Pancreas (tissue), 10 donors: ENCODE data around the gene CFAP47. TPM values are rescaled to one million over a fixed set of nuclear protein-coding genes. Genes with fewer than 3 reads are reported as not detected.

Experiments used
- ATAC-seq, 4 donors: fragments of 200-7000 bp; cut with Tn5 transposase; one replicate each; pipeline versions ENCODE4 v1.8.0 to v1.9.1; 2020; ENCODE audit warnings: mild to moderate bottlenecking in 4 of 4, moderate library complexity in 4 of 4
- DNase-seq, 6 donors: peaks; one replicate each; pipeline ENCODE4 v3.0.0-alpha.2; 2020
- FAIRE-seq: peaks from 2 replicates; lab custom pipeline; 2012; peaks lifted over from hg19 to GRCh38; lab: Jason Lieb, UNC
- H3K27ac ChIP-seq, 4 donors: fragments of 200-600 bp; sonication (generic); 1 replicate in 3 of 4; 2 replicates in 1 of 4; pipeline versions ENCODE4 v1.5.0 to v1.8.0; 2020
- H3K27me3 ChIP-seq, 4 donors: fragments of 200-600 bp; one replicate each; pipeline ENCODE4 v1.8.0; 2021
- H3K36me3 ChIP-seq, 3 donors: fragments of 200-600 bp; sonication (generic) in 1 of 3; one replicate each; pipeline versions ENCODE4 v1.5.0 to v1.8.0; 2020 to 2021
- H3K4me1 ChIP-seq, 3 donors: fragments of 200-600 bp; one replicate each; pipeline ENCODE4 v1.8.0; 2021
- H3K4me3 ChIP-seq, 4 donors: fragments of 200-600 bp; sonication (generic) in 2 of 4; one replicate each; pipeline versions ENCODE4 v1.5.0 to v1.8.0; 2020 to 2021
- H3K9me3 ChIP-seq, 4 donors: fragments of 200-600 bp; one replicate each; pipeline ENCODE4 v1.8.0; 2021
- WGBS, 2 donors: extraction: QIAGEN DNeasy Blood & Tissue Kit; methylation state at CpG; one replicate each; pipeline ENCODE4 v1.1.7; 2013; 5-methylcytosine and 5-hydroxymethylcytosine counted together
- intact Hi-C, 3 donors: fragments of 100-400 bp; cut with DNase I; formaldehyde crosslinking; loops; one replicate each; pipeline versions ENCODE4 v1.11.1 to v1.14.2; 2022
- polyA plus RNA-seq, 2 donors: library from polyadenylated mRNA; stranded (reverse); fragments of 200-250 nt; gene quantifications; one replicate each; pipeline ENCODE4 v1.2.3, GENCODE V29; 2013
- total RNA-seq, 6 donors: library from RNA; stranded (reverse); fragmentation: NEBNext Ultra II Directional in 4 of 6; extraction: Animal tissue kit (Norgen Biotek cat#: 25700) in 4 of 6; gene quantifications; one replicate each; pipeline versions ENCODE4 v1.2.1 to v1.2.4, GENCODE V29; 2021 to 2023
- TF ChIP-seq, protein P1 (sequence below), 4 donors: fragments of 200-600 bp; sonication (generic) in 3 of 4; IDR thresholded peaks; one replicate each; pipeline versions ENCODE4 v1.5.0 to v1.8.0; 2021; ENCODE audit warnings: antibody characterized with exemption in 4 of 4
- donor health status: healthy with polysubstance abuse.
- donor health status: DM: no; HTN: no; CAD: no; lungs with moderate emphysema.
- donor health status: DM: no; HTN: no; CAD: no.
- donor health status: control.
- donor health status: control.
- donor health status: Bipolar disorder and iron deficiency.
- donor health status: DM: yes; HTN: yes; CAD: no.
- donor health status: DM: no; HTN: no; CAD: no.
- donor health status: DM: no; HTN: no; CAD: no.
- donor health status: DM: yes; HTN: yes; CAD: no.

The CFAP47 gene
- total and polyA plus RNA-seq, 8 donors = 0.04 to 0.09 (median 0.08) TPM; not detected in 4

GRCh38 chrX:36314303-36314702 lies 394.8 kb downstream of the CFAP47 start:
- DNase-seq (no peak), FAIRE-seq (no peak), ATAC-seq (no peak)
- 64 to 89% methylated on average over 3 of the region's 3 CpGs for WGBS, 2 donors
- Histone ChIP-seq H3K27me3 (peaks cover 0 to 6% (median 2%) of the 10 kb centered on the region in 4 donors), H3K9me3 (no peaks in the 10 kb centered on the region), H3K36me3 (no peaks in the 10 kb centered on the region), H3K4me1 (peaks cover 0 to 3% (median 0%) of the 10 kb centered on the region in 3 donors), H3K4me3 (no peak overlapping the region), H3K27ac (no peak overlapping the region)
- intact Hi-C loops = no loop called here
- TF ChIP-seq, protein P1, sequence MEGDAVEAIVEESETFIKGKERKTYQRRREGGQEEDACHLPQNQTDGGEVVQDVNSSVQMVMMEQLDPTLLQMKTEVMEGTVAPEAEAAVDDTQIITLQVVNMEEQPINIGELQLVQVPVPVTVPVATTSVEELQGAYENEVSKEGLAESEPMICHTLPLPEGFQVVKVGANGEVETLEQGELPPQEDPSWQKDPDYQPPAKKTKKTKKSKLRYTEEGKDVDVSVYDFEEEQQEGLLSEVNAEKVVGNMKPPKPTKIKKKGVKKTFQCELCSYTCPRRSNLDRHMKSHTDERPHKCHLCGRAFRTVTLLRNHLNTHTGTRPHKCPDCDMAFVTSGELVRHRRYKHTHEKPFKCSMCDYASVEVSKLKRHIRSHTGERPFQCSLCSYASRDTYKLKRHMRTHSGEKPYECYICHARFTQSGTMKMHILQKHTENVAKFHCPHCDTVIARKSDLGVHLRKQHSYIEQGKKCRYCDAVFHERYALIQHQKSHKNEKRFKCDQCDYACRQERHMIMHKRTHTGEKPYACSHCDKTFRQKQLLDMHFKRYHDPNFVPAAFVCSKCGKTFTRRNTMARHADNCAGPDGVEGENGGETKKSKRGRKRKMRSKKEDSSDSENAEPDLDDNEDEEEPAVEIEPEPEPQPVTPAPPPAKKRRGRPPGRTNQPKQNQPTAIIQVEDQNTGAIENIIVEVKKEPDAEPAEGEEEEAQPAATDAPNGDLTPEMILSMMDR (IDR thresholded peaks at IDR 0.05) = no peak

GRCh38 chrX:36334572-36334971 lies 415.0 kb downstream of the CFAP47 start:
- Histone ChIP-seq H3K27ac (no peak overlapping the region), H3K27me3 (no peaks in the 10 kb centered on the region), H3K4me1 (peaks cover 0 to 3% (median 0%) of the 10 kb centered on the region in 3 donors), H3K4me3 (no peak overlapping the region), H3K9me3 (no peaks in the 10 kb centered on the region), H3K36me3 (no peaks in the 10 kb centered on the region)
- no peak for DNase-seq
- no peak for ATAC-seq
- peak; percentile 65 for FAIRE-seq
- intact Hi-C loops = no loop called here
- 76 to 78% methylated on average over 1 of the region's 1 CpG for WGBS, 2 donors
- TF ChIP-seq, protein P1 (IDR thresholded peaks at IDR 0.05) = no peak

- Histone ChIP-seq H3K27me3 (no peaks in the 10 kb centered on the region), H3K36me3 (no peaks in the 10 kb centered on the region), H3K27ac (no peak overlapping the region), H3K9me3 (no peaks in the 10 kb centered on the region), H3K4me1 (no peaks in the 10 kb centered on the region), H3K4me3 (no peak overlapping the region)
- ATAC-seq (no peak), DNase-seq (no peak), FAIRE-seq (no peak)
- TF ChIP-seq, protein P1 (IDR thresholded peaks at IDR 0.05) = no peak
- 77 to 79% methylated on average over 3 of the region's 3 CpGs for WGBS, 2 donors
- intact Hi-C loops = no loop called here
Observed at GRCh38 chrX:36336751-36337150, 417.2 kb downstream of the CFAP47 start.

GRCh38 chrX:36344301-36344700 lies 424.8 kb downstream of the CFAP47 start:
- Histone ChIP-seq H3K27ac (no peak overlapping the region), H3K9me3 (no peaks in the 10 kb centered on the region), H3K4me3 (no peak overlapping the region), H3K4me1 (no peaks in the 10 kb centered on the region), H3K27me3 (no peaks in the 10 kb centered on the region), H3K36me3 (no peaks in the 10 kb centered on the region)
- ATAC-seq (no peak), FAIRE-seq (peak; percentile 47), DNase-seq (no peak)
- intact Hi-C loops = no loop called here
- TF ChIP-seq, protein P1 (IDR thresholded peaks at IDR 0.05) = no peak
- WGBS, 2 donors = 58 to 68% methylated on average over 1 of the region's 1 CpG

GRCh38 chrX:36348509-36348908 lies 429.0 kb downstream of the CFAP47 start:
- TF ChIP-seq, protein P1 (IDR thresholded peaks at IDR 0.05) = no peak
- H3K4me3 ChIP-seq = no peak overlapping the region
- no peaks in the 10 kb centered on the region for H3K36me3 ChIP-seq
- DNase-seq (no peak), FAIRE-seq (no peak), ATAC-seq (no peak)
- no peaks in the 10 kb centered on the region for H3K9me3 ChIP-seq
- no peaks in the 10 kb centered on the region for H3K4me1 ChIP-seq
- peaks cover 0 to 6% (median 0%) of the 10 kb centered on the region in 4 donors for H3K27me3 ChIP-seq
- intact Hi-C loops = no loop called here
- 70 to 77% methylated on average over 1 of the region's 1 CpG for WGBS, 2 donors
- no peak overlapping the region for H3K27ac ChIP-seq
